SK-N-SH treated with all-trans-retinoic acid at 6 μM for 48 hours (cell line): ENCODE results near the gene STK11.

Experiments used
- ATAC-seq: fragments of 200-7000 bp; cut with Tn5 transposase; 3 replicates; pipeline ENCODE4 v1.9.1; 2020; ENCODE audit warnings: mild to moderate bottlenecking, moderate library complexity
- ARNTL ChIP-seq: fragments of 450-650 bp; formaldehyde crosslinking; IDR thresholded peaks from 2 replicates; pipeline ENCODE4 v1.5.0; 2020; ENCODE audit warnings: low read depth, mild to moderate bottlenecking, moderate library complexity, borderline replicate concordance
- BACH2 ChIP-seq: fragments of 250-450 bp; sonication (Bioruptor Pico); IDR thresholded peaks from 2 replicates; pipeline ENCODE4 v1.9.0; 2021; ENCODE audit warnings: mild to moderate bottlenecking, borderline replicate concordance
- CSDC2 ChIP-seq: fragments of 250-450 bp; sonication (Bioruptor Pico); IDR thresholded peaks from 2 replicates; pipeline ENCODE4 v1.5.0; 2020; ENCODE audit warnings: mild to moderate bottlenecking, moderate library complexity
- CSRNP3 ChIP-seq: fragments of 250-450 bp; sonication (Bioruptor Pico); IDR thresholded peaks from 2 replicates; pipeline ENCODE4 v1.5.1; 2021; ENCODE audit warnings: mild to moderate bottlenecking, moderate library complexity
- ESRRG ChIP-seq: fragments of 250-450 bp; sonication (Bioruptor Pico); IDR thresholded peaks from 2 replicates; pipeline ENCODE4 v1.6.1; 2021; ENCODE audit warnings: mild to moderate bottlenecking
- GLIS3 ChIP-seq: fragments of 250-450 bp; sonication (Bioruptor Pico); IDR thresholded peaks from 2 replicates; pipeline ENCODE4 v1.5.0; 2020; ENCODE audit warnings: mild to moderate bottlenecking, moderate library complexity
- ISL1 ChIP-seq: fragments of 250-450 bp; sonication (Bioruptor Pico); IDR thresholded peaks from 2 replicates; pipeline ENCODE4 v2.1.2; 2022; ENCODE audit warnings: mild to moderate bottlenecking, moderate library complexity
- OSR1 ChIP-seq: fragments of 250-450 bp; sonication (Bioruptor Pico); IDR thresholded peaks from 2 replicates; pipeline ENCODE4 v1.8.0; 2022; ENCODE audit warnings: moderate library complexity, mild to moderate bottlenecking, inconsistent platforms
- PATZ1 ChIP-seq: fragments of 250-450 bp; sonication (Bioruptor Pico); IDR thresholded peaks from 2 replicates; pipeline ENCODE4 v1.8.0; 2020; ENCODE audit warnings: mild to moderate bottlenecking, moderate library complexity, borderline replicate concordance
- PPARA ChIP-seq: fragments of 250-450 bp; sonication (Bioruptor Pico); IDR thresholded peaks from 2 replicates; pipeline ENCODE4 v1.5.0; 2020; ENCODE audit warnings: mild to moderate bottlenecking, borderline replicate concordance
- RARB ChIP-seq: fragments of 250-450 bp; sonication (Bioruptor Pico); IDR thresholded peaks from 2 replicates; pipeline ENCODE4 v1.8.0; 2021; ENCODE audit warnings: mild to moderate bottlenecking, moderate library complexity
- SNAI2 ChIP-seq: fragments of 250-450 bp; sonication (Bioruptor Pico); IDR thresholded peaks from 2 replicates; pipeline ENCODE4 v1.5.0; 2020; ENCODE audit warnings: mild to moderate bottlenecking, moderate library complexity
- TCF4 ChIP-seq: fragments of 250-450 bp; sonication (Bioruptor Pico); IDR thresholded peaks from 2 replicates; pipeline ENCODE4 v1.8.0; 2021; ENCODE audit warnings: mild to moderate bottlenecking, moderate library complexity, borderline replicate concordance
- TSHZ2 ChIP-seq: fragments of 250-450 bp; sonication (Bioruptor Pico); IDR thresholded peaks from 2 replicates; pipeline ENCODE4 v1.5.0; 2020; ENCODE audit warnings: mild to moderate bottlenecking, moderate library complexity
- ZC3H10 ChIP-seq: fragments of 250-450 bp; sonication (Bioruptor Pico); IDR thresholded peaks from 2 replicates; pipeline ENCODE4 v1.5.1; 2021; ENCODE audit warnings: mild to moderate bottlenecking, moderate library complexity
- ZFP3 ChIP-seq: fragments of 250-450 bp; sonication (Bioruptor Pico); IDR thresholded peaks from 2 replicates; pipeline ENCODE4 v1.5.0; 2020; ENCODE audit warnings: mild to moderate bottlenecking, moderate library complexity
- ZFP30 ChIP-seq: fragments of 450-650 bp; formaldehyde crosslinking; IDR thresholded peaks from 2 replicates; pipeline ENCODE4 v1.5.0; 2022; ENCODE audit warnings: mild to moderate bottlenecking, moderate library complexity
- ZNF565 ChIP-seq: fragments of 450-650 bp; formaldehyde crosslinking; conservative IDR thresholded peaks from 2 replicates; pipeline ENCODE4 v1.5.0; 2020; ENCODE audit warnings: low read depth, mild to moderate bottlenecking, moderate library complexity
- ZNF70 ChIP-seq: fragments of 450-650 bp; formaldehyde crosslinking; IDR thresholded peaks from 2 replicates; pipeline ENCODE4 v1.5.0; 2020; ENCODE audit warnings: mild to moderate bottlenecking, moderate library complexity
- ZNF8 ChIP-seq: fragments of 450-650 bp; formaldehyde crosslinking; IDR thresholded peaks from 2 replicates; pipeline ENCODE4 v1.5.0; 2020; ENCODE audit warnings: mild to moderate bottlenecking, moderate library complexity
- TF ChIP-seq, protein P1 (sequence below): fragments of 250-450 bp; sonication (Bioruptor Pico); IDR thresholded peaks from 2 replicates; pipeline ENCODE4 v1.5.1; 2020; ENCODE audit warnings: low read depth, mild to moderate bottlenecking, moderate library complexity
- TF ChIP-seq, protein P2 (sequence below): fragments of 250-450 bp; sonication (Bioruptor Pico); IDR thresholded peaks from 2 replicates; pipeline ENCODE4 v1.8.0; 2021; ENCODE audit warnings: low read depth, mild to moderate bottlenecking, moderate library complexity, borderline replicate concordance

STK11 gene

DNA sequence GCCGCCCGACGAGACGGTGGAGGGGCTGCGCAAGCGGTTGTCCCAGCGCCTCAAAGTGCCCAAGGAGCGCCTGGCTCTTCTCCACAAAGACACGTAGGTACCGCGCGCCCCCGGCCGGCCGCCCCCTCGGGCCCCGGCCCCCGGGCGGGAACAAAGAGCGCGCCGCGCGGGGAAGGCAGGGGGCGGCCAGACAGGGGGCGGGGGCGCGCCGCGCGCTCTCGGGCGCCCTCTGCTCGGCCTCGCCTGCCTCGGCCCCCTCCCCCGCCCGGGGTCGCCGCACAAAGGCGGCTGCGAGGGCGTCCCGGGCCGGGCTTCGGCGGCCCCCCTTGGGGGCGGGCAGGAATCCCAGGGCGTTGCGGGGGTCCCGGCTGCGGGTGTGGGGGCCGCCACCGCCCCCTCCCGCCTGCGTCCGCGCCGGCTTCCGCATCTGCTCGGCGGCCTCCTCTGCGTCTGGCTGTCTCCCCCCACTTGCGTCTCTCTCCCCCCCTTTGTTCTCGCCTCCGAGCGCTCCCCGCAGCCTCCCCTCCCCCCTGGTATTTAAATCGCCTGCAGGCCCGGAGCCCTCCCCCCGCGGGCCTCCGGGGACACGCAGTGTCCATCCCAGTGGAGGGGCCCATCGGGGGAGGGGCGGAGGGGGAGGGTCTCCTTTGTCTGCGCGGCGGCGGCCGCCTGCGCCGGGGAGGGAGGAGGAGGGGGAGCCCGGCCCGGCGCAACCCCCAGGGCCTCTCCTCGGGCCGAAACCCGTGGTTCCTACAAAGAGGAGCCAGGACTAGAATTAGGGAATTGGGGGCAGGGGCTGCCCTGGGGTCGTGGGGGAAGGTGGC lies 45.1 kb downstream of the STK11 start (continued):
- TF ChIP-seq TSHZ2: no peak
- TF ChIP-seq ZFP3 (CRISPR knock-in tag): no peak
- TF ChIP-seq CSRNP3 (CRISPR knock-in tag): no peak
- no peak for TF ChIP-seq SNAI2 (CRISPR knock-in tag)

- peak; percentile 0; the same call in 1 of the 3 replicates for ATAC-seq
- TF ChIP-seq RARB (CRISPR knock-in tag) (no peak), SNAI2 (CRISPR knock-in tag) (no peak), ISL1 (no peak)
Measured at GRCh38 chr19:1251330-1252220, 46.0 kb downstream of the STK11 start.

- peak; percentile 25 for ATAC-seq
- no peak for TF ChIP-seq ZFP30
- TF ChIP-seq ARNTL (CRISPR knock-in tag): no peak
- TF ChIP-seq, protein P1, sequence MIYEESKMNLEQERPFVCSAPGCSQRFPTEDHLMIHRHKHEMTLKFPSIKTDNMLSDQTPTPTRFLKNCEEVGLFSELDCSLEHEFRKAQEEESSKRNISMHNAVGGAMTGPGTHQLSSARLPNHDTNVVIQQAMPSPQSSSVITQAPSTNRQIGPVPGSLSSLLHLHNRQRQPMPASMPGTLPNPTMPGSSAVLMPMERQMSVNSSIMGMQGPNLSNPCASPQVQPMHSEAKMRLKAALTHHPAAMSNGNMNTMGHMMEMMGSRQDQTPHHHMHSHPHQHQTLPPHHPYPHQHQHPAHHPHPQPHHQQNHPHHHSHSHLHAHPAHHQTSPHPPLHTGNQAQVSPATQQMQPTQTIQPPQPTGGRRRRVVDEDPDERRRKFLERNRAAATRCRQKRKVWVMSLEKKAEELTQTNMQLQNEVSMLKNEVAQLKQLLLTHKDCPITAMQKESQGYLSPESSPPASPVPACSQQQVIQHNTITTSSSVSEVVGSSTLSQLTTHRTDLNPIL (CRISPR knock-in tag): no peak
- no peak for TF ChIP-seq BACH2 (CRISPR knock-in tag)
- no peak for TF ChIP-seq OSR1 (CRISPR knock-in tag)
- TF ChIP-seq, protein P2, sequence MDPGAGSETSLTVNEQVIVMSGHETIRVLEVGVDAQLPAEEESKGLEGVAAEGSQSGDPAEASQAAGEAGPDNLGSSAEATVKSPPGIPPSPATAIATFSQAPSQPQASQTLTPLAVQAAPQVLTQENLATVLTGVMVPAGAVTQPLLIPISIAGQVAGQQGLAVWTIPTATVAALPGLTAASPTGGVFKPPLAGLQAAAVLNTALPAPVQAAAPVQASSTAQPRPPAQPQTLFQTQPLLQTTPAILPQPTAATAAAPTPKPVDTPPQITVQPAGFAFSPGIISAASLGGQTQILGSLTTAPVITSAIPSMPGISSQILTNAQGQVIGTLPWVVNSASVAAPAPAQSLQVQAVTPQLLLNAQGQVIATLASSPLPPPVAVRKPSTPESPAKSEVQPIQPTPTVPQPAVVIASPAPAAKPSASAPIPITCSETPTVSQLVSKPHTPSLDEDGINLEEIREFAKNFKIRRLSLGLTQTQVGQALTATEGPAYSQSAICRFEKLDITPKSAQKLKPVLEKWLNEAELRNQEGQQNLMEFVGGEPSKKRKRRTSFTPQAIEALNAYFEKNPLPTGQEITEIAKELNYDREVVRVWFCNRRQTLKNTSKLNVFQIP (CRISPR knock-in tag): no peak
- TF ChIP-seq ZNF70 (CRISPR knock-in tag): no peak
- TF ChIP-seq ESRRG (CRISPR knock-in tag): no peak
- no peak for TF ChIP-seq GLIS3 (CRISPR knock-in tag)
- TF ChIP-seq CSDC2 (CRISPR knock-in tag): no peak
- TF ChIP-seq ISL1: no peak
- no peak for TF ChIP-seq ZFP3 (CRISPR knock-in tag)
- TF ChIP-seq ZNF8 (CRISPR knock-in tag): no peak
- TF ChIP-seq ZNF565 (CRISPR knock-in tag): no peak
- TF ChIP-seq TSHZ2: no peak
- TF ChIP-seq TCF4 (CRISPR knock-in tag): no peak
- no peak for TF ChIP-seq CSRNP3 (CRISPR knock-in tag)
- TF ChIP-seq PPARA (CRISPR knock-in tag): no peak
- TF ChIP-seq ZC3H10 (CRISPR knock-in tag): no peak
- no peak for TF ChIP-seq PATZ1 (CRISPR knock-in tag)
Measured at GRCh38 chr19:1252221-1252820, 46.7 kb downstream of the STK11 start.
